GM19035 (cell line): ENCODE measurements around the gene PHF5A.

ENCODE experiments used
- ATAC-seq: cut with Tn5 transposase; IDR thresholded peaks from one replicate; pipeline ENCODE4 v1.9.1; 2021; ENCODE audit not compliant: unreplicated experiment

PHF5A gene

GRCh38 chr22:41418717-41419116 lies 49.8 kb downstream of the PHF5A start:
- no peak for ATAC-seq

GRCh38 chr22:41417622-41418390 lies 50.7 kb downstream of the PHF5A start:
- no peak for ATAC-seq

- ATAC-seq = no peak
These were observed 52.9 kb downstream of the PHF5A start for GRCh38 chr22:41415554-41415953.

DNA sequence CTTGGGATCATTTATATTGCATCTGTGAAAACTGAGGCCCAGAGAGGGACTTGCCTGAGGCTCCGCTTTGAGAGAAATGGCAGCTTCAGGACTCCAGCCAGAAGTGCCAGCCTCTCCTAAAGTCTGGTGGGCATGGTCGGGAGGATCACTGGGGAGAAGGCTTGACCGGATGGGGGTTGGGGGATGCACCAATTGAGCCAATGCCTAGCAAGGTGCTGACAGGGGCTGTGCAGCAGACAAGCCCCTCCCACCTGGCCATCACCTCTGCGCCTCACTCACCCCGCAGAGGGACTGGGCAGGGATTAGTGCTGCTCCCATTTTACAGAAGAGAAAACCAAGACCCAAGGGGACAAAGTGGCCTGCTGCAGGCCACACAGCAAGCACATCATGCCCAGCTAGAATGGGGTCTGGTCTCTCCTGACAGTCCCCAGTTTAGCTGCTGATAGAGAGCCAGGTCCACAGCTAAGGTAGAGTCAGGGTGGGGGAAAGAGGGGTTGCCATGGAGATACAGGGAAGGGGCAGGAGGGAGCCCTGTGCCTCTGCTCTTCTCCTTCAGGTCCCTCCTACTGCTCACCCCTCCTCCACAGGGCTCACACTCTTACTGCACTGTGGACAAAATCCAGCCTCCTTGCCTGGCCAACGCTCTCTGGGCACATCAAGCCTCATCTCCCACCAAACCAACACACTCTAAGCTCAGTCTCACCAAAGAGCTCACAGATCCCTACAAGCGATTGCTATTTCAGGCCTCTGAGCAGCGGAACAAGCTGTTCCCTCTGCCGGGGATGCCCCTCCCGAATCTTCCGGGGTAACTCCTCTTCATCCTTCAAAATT lies 57.3 kb downstream of the PHF5A start:
- no peak for ATAC-seq

DNA sequence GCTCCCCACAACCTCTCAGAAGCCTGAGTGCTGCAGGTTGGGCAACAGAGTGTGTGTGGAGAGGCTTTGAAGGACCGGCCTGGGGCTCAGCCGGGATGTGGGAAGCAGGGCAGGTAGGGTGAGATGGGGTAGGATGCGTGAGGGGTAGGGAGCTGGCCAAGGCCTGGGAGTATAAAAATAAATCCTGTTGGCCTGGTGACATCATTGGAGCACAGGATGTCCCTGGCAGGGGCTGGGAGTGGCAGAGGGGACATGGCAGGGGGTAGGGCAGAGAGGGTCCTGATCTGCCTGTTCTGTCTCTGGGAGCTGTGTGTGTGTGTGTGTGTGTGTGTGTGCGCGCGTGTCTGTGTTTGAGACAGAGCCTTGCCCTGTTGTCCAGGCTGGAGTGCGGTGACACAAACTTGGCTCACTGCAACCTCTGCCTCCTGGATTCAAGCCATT lies 58.2 kb downstream of the PHF5A start:
- ATAC-seq = no peak
